Stimulated activated CD4-positive, alpha-beta T cell treated with anti-CD3 and anti-CD28 coated beads, Interleukin-1b, Interleukin-23, amount 100 ng/mL, for 4 hours (primary cell): ENCODE measurements around the gene QSOX2.

Source experiments
- DNase-seq, 2 donors: peaks; one replicate each; pipeline ENCODE4 v3.0.0-alpha.2; 2020; ENCODE audit warnings: low read depth in 2 of 2

QSOX2 gene

DNA sequence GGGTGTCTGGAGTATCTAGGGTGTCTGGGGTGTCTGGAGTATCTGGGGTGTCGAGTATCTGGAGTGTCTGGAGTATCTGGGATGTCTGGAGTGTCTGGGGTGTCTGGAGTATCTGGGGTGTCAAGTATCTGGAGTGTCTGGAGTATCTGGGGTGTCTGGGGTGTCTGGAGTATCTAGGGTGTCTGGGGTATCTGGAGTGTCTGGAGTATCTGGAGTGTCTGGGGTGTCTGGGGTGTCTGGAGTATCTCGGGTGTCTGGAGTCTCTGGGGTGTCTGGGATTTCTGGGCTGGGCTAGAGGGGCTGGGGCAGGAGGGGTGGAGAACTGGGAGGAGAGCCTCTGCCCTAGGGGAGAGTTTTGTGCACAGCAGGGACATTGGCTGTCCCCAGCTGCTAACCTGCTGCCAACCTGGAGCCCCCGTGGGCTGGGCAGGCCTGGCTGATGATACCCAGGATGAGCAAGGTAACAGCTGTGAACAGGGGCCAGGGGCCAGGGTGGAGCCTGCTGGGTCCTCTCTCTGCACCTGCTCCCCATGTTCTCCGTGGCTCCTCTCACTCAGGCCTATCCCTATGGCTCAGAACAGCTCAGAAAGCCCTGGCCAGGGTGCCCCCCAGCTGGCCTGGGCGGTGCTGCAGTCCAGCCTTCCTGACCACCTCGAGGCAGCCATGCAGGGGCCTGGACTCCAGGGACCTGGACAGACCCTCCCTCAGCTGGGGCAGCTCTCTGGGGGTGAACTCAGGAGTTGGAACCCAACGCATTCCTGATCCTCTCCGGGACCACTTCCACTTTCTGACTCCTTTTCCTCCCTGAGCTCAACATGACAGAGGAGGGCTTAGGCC is 70.6 kb downstream of the QSOX2 start:
- no peak for DNase-seq

DNA sequence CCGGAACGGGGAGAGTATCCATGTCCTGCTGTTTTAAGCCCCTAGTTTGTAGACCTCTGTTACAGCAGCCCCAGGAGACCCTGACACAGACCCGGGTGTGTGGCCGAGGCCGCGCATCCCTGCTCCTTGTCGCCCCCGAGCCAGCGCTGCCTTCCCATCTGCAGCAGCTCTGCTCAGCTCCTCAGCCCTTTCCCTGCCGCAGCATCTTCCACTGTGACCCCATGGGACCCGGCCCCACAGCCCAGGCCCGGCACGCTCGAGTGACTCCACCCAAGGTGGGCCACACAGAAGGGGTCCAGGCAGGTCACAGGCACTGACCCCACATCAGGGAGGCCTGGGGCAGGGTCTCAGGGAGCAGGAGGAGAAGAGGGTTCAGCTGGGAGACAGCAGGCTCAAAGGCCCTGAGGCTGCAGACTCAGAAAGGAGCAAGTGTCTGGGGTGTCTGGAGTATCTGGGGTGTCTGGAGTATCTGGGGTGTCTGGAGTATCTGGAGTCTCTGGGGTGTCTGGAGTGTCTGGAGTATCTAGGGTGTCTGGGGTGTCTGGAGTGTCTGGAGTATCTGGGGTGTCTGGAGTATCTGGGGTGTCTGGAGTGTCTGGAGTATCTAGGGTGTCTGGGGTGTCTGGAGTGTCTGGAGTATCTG is 71.8 kb downstream of the QSOX2 start:
- DNase-seq = no peak

DNA sequence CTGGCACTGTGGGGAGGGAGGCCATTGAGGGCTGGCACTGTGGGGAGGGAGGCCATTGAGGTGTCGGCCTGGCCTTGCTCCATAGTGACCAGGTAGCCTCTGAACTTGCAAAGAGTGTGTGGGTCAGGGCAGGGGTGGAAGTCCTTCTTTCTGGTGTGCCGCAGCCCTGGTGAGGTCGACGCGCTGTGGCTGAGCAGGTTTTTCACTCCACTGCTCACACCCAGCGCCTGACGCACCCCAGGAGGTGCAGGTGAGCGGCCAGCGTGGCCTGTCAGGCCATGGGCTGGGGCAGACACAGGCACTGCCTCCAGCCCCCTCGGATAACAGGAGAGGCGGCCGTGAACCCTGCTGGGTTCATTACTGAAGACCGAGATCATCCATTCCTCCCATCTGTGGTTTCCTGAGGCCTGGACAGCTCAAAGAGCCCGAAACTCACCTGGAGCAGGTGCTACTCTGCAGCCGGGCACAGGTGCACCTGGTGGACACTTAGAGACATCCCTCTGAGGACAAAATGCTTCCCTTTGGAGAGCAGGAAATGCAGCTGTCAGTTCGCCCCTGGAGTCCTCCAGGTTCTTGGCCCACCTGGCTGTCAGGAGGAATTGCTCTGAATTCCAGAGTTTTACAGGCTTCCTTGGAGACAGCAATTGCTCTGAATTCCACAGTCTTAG is 73.1 kb downstream of the QSOX2 start:
- no peak for DNase-seq

DNA sequence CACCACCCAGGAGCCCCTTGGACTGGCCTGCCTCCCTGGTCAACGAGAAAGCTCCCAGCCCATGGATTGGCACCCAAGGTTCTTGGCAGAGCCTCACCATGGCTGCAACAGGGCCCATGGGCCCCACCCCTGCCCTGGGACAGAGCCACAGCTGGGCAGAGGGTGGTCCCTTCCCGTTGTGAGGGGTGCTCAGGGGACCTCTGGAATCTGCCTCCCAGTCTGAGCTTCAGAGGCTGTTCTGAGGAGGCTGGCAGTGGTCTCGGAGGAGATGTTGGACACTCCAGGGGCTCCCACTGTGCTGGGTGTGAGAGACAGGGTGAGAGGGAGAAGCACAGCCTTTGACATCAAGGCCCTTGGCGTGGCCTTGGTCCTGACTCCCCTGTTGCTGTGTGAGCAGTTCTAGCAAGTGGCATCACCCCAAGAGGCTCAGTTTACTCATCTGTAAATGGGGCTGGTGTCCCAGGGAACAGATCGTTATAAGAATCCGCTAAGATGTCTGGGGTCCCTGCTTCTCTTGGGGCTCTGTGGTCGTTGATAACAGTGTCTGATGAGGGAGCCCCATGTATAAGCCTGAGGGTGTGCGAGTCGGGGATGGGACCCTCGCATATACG is 73.7 kb downstream of the QSOX2 start:
- no peak for DNase-seq

DNA sequence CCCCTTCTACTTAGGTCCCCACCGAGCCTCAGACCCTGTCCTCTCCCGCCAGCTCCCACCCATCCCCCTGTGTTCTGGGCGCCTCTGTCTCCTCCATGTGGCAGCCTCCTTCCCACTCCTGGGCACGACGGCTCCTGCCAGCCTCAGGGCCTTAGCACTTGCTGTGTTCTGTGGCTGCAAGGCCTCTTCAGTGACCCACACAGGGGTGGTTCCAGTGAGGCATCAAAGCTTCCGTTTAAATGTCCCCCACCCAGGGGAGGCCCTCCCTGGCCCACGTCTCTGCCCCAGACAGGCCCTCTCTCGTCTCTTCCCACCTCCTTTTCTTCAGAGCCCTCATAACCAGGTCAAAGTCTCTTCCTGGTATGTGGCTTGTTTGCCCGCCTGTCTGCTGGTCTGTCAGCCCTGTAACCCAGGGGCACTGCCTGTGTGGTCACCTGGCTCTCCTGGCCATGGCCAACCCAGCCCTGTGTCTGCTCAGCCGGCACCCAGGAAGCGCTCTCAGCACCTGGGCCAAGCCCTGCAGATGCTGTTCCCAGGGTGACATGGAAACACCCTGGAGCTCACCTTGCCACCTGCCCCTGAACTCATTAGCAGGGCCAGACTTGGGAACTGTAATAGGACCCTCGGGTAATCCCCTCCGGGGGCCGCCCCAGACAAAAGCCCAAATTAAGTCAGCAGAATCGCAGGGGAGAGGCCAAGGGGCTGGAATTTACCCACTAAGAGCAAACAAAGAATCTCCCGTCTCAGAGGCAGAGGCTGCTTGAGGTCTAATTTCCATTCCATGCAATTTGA is 74.4 kb downstream of the QSOX2 start:
- no peak for DNase-seq

DNA sequence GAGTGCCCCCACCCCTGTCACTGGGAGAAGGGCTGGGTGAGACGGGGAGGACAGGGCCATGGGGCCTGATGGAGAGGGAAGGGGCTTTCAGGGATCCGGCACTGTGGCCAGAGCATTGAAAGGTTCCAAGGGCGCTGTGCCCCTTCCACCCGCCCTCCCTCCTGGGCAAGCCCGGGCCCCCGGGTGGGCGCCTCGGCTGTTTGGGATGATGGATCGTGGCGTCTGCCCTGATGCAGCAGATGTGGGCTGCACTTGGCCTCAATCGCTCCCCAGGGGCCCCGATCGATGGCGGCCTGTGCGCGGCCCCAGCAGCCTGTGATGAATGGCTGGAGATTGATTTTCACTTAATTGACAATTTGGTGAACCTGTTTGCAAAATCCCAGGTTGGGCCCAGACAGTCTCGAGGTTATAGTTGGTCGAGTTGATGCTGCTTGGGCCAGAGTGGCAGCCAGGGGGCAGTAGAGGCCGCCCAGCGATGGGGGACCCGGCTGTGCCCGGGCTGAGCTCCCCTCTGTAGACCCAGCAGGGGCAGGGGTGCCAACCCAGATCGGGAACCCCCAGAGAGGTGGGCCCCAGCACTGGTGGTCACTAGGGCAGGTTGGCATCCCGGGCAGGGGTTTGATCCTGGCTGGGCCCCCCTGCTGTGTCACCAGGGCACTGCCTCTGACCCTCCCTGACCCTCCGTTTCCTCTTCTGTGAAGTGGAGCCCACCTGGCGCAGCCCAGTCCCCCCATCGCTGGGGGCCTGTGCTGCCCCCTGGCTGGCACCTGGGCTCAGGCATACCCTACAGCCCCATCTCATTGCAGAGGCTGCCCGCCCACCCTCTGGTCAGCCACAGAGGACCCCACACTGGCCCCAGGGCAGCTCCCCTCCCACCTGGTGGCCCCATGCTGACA is 75.4 kb downstream of the QSOX2 start:
- peak; percentile 42 to 45 for DNase-seq

DNA sequence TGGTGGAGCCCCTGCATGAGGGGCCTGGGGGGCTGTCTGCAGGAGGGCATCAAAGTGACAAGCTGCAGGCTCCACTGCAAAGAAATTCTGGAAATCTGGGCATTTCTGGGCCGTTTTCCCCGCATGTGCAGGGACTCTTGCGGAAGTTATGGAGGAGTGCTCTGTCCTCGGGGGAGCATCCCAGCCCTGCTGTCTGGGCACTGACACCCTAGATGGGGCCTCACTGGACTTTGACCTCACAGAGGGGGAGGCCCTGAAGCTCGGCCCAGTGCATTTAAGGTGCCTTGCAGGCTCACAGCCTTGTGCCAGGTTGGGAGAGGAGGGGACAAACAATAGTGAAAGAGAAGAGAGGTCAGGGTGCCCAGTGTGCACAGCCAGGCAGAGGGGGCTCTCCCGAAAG is 76.1 kb downstream of the QSOX2 start:
- no peak for DNase-seq

DNA sequence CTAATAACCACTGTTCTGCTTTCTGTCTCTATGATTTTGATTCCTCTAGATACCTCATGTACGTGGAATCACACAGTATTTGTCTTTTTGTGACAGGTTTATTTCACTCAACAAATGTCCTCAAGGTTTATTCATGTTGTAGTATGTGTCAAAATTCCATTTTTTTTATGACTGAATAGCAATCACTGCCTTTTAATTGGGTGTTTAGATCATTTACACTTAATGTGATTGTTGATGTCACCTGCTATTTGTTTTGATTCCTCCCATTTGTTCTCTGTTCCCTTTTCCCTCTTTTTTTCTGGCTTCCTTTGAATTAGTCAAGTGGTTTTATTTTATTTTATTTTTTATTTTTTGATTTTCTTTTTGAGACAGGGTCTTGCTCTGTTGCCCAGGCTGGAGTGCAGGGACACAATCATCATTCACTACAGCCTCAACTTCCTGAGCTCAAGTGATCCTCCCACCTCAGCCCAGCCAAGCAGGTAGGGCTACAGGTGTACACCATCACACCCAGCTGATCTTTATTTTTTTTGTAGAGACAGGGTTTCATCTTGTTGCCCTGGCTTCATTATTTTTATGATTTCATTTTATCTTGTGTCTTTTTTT is 82.3 kb downstream of the QSOX2 start:
- DNase-seq = no peak

DNA sequence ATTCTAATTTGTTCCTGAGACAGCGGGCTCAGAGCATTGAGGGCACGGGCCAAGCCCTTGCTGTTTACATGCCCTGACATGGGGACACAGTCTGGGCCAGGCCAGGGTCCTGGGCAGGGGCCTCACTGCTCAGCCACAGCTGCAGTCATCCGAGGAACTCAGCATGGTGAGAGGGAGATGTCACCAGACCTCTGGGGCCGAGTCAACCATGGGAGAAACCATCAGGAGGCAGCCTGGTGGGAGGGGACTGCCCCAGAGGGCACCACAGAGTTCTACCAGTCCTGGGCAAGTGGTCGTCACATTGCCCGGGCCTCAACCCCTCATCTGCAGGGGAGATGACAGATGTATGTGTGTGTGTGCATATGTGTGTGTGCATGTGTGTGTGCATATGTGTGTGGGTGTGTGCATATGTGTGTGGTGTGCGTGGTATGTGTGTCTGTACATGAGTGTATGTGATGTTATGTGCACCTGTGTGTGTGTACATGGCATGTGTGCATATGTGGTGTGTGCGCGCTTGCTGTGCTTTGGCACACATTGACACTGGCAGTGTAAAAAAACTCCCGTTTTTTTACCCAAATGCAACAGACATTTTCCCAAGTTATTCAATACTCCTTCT is 84.5 kb downstream of the QSOX2 start:
- no peak for DNase-seq

DNA sequence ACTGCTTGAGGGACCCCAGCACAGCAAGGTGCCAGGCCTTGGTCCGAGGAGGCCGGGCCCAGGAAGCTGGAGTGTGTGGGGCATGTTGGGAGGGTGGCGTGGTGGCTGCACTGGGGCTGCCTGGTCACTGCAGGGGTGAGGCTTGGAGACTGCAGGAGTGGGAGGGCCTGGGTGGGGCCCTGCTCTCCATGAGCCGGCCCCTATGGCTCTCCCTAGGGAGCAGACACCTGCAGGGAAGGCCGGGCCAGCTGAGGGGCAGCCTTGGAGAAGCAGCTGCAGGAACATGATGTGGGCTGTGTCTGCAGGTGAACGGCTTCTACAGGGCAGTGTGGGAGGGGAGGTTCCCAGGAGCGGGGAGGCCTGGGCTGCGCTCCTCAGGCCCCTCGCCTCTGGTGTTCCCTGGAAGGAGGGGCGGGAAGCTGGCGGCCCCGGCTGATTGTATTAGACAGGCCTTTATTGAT is 85.2 kb downstream of the QSOX2 start:
- DNase-seq = no peak

DNA sequence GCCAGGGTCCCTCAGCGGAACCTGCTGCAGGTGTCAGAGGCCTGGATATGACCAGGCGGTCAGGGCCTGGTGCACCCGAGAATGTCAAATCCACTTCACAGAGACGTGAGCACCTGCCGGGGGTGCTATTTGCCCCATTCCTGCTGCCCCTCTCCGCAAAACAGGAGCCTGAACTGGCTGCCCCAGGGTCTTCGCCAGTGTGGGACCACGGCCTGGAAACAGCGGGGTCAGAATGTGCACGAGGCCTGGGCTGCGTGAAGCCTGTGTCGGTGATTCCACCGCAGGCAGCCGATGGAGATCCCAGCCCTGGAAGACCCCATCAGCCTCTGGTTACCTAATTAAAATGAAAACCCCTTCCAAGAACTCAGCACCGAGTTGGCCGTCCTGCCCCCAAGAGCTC is 85.8 kb downstream of the QSOX2 start:
- DNase-seq = no peak

DNA sequence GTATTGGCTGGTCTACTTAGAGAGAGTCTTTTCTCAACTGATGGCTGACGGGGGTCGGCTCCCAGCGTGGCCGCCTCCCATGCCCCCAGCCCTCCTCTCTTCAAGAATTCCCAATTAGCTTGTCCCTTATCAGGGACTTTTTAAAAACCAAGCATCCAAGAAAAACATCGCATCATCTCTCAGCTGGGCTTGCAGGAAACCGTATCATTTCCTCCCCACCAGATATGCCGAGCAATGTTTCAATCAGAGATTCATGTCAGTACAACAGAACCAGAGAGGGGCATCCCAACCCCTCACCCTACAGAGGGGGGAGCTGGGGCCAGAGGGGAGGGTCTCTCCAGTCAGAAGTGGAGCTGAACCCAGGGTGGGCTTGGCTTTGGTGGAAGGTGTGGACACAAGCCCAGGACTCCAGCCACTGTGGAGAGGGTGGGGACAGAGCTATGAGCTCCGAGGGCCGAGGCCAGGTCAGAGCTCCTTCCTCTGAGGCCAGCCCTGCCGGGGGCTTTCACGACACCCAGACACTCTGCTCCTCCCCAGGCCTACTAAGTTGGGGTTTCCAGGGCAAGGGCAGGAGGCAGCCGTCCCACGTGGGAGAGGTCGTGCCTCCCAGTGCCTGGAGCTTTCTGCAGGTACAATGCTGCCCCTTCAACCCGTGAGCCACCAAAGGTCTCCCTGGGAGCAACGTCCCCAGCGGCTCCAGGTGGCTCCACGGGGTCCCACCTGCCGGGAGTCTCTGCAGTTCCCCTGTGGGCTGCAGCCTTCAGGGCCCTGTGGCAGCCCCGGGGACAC is 87.9 kb downstream of the QSOX2 start:
- DNase-seq = no peak
